ENCODE results near the gene ZBTB7C. TPM values are rescaled to one million over a fixed set of nuclear protein-coding genes. Genes with fewer than 3 reads are reported as not detected.

Gene ZBTB7C
- total and polyA plus RNA-seq, 10 of the 15 experiments (the other 5 are each of a cell fraction or from before 2014, with no cell fraction given): under 0.01 to 0.08 (median 0.01) TPM; not detected in 7

DNA sequence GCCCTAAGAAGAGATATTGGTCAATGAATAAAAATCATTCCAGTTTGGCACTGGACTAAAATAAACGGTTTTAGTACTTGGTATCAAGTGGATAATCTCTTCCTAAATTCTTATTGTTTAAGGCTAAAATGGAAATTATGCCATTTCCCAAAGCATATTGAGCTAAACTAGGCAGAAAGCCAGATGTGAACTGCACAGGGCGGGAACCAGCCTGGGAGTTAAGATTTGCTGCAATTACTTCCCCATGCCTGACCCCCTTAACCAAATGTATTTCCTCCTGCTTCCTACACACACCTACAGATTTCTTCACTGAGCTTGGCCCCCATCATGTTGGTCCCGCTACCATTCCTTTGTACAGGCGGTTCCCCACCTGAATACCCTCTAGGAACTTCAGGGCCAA, 12.2 kb downstream of the ZBTB7C start:
- TF ChIP-seq JUND (IDR thresholded peaks at IDR 0.05; ENCODE audit: low read depth, low read length) (no peak), EZH2 (IDR thresholded peaks at IDR 0.05; ENCODE audit: borderline replicate concordance, control insufficient read depth, low read depth, low read length) (no peak), RB1 (IDR thresholded peaks at IDR 0.05; ENCODE audit: borderline replicate concordance) (no peak), BACH1 (IDR thresholded peaks at IDR 0.05; ENCODE audit: borderline replicate concordance) (no peak), NR2C1 (IDR thresholded peaks at IDR 0.05) (no peak), ZNF217 (IDR thresholded peaks at IDR 0.05) (no peak)
- TF ChIP-seq, protein P1, sequence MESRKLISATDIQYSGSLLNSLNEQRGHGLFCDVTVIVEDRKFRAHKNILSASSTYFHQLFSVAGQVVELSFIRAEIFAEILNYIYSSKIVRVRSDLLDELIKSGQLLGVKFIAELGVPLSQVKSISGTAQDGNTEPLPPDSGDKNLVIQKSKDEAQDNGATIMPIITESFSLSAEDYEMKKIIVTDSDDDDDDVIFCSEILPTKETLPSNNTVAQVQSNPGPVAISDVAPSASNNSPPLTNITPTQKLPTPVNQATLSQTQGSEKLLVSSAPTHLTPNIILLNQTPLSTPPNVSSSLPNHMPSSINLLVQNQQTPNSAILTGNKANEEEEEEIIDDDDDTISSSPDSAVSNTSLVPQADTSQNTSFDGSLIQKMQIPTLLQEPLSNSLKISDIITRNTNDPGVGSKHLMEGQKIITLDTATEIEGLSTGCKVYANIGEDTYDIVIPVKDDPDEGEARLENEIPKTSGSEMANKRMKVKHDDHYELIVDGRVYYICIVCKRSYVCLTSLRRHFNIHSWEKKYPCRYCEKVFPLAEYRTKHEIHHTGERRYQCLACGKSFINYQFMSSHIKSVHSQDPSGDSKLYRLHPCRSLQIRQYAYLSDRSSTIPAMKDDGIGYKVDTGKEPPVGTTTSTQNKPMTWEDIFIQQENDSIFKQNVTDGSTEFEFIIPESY (IDR thresholded peaks at IDR 0.05): no peak
- TF ChIP-seq, protein P2, sequence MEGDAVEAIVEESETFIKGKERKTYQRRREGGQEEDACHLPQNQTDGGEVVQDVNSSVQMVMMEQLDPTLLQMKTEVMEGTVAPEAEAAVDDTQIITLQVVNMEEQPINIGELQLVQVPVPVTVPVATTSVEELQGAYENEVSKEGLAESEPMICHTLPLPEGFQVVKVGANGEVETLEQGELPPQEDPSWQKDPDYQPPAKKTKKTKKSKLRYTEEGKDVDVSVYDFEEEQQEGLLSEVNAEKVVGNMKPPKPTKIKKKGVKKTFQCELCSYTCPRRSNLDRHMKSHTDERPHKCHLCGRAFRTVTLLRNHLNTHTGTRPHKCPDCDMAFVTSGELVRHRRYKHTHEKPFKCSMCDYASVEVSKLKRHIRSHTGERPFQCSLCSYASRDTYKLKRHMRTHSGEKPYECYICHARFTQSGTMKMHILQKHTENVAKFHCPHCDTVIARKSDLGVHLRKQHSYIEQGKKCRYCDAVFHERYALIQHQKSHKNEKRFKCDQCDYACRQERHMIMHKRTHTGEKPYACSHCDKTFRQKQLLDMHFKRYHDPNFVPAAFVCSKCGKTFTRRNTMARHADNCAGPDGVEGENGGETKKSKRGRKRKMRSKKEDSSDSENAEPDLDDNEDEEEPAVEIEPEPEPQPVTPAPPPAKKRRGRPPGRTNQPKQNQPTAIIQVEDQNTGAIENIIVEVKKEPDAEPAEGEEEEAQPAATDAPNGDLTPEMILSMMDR (IDR thresholded peaks at IDR 0.05 in 2 of 3, conservative IDR thresholded peaks at IDR 0.05 in 1 of 3; ENCODE audit: control insufficient read depth in 2 of 3, extremely low read depth in 1 of 3, insufficient read depth in 1 of 3, low read depth in 3 of 3, low read length in 3 of 3): no peak
- TF ChIP-seq, protein P3, sequence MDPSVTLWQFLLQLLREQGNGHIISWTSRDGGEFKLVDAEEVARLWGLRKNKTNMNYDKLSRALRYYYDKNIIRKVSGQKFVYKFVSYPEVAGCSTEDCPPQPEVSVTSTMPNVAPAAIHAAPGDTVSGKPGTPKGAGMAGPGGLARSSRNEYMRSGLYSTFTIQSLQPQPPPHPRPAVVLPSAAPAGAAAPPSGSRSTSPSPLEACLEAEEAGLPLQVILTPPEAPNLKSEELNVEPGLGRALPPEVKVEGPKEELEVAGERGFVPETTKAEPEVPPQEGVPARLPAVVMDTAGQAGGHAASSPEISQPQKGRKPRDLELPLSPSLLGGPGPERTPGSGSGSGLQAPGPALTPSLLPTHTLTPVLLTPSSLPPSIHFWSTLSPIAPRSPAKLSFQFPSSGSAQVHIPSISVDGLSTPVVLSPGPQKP (IDR thresholded peaks at IDR 0.05; ENCODE audit: low read depth, low read length): no peak
- TF ChIP-seq, protein P4, sequence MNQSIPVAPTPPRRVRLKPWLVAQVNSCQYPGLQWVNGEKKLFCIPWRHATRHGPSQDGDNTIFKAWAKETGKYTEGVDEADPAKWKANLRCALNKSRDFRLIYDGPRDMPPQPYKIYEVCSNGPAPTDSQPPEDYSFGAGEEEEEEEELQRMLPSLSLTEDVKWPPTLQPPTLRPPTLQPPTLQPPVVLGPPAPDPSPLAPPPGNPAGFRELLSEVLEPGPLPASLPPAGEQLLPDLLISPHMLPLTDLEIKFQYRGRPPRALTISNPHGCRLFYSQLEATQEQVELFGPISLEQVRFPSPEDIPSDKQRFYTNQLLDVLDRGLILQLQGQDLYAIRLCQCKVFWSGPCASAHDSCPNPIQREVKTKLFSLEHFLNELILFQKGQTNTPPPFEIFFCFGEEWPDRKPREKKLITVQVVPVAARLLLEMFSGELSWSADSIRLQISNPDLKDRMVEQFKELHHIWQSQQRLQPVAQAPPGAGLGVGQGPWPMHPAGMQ (IDR thresholded peaks at IDR 0.05; ENCODE audit: borderline replicate concordance): no peak
- TF ChIP-seq, protein P5, sequence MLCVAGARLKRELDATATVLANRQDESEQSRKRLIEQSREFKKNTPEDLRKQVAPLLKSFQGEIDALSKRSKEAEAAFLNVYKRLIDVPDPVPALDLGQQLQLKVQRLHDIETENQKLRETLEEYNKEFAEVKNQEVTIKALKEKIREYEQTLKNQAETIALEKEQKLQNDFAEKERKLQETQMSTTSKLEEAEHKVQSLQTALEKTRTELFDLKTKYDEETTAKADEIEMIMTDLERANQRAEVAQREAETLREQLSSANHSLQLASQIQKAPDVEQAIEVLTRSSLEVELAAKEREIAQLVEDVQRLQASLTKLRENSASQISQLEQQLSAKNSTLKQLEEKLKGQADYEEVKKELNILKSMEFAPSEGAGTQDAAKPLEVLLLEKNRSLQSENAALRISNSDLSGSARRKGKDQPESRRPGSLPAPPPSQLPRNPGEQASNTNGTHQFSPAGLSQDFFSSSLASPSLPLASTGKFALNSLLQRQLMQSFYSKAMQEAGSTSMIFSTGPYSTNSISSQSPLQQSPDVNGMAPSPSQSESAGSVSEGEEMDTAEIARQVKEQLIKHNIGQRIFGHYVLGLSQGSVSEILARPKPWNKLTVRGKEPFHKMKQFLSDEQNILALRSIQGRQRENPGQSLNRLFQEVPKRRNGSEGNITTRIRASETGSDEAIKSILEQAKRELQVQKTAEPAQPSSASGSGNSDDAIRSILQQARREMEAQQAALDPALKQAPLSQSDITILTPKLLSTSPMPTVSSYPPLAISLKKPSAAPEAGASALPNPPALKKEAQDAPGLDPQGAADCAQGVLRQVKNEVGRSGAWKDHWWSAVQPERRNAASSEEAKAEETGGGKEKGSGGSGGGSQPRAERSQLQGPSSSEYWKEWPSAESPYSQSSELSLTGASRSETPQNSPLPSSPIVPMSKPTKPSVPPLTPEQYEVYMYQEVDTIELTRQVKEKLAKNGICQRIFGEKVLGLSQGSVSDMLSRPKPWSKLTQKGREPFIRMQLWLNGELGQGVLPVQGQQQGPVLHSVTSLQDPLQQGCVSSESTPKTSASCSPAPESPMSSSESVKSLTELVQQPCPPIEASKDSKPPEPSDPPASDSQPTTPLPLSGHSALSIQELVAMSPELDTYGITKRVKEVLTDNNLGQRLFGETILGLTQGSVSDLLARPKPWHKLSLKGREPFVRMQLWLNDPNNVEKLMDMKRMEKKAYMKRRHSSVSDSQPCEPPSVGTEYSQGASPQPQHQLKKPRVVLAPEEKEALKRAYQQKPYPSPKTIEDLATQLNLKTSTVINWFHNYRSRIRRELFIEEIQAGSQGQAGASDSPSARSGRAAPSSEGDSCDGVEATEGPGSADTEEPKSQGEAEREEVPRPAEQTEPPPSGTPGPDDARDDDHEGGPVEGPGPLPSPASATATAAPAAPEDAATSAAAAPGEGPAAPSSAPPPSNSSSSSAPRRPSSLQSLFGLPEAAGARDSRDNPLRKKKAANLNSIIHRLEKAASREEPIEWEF (IDR thresholded peaks at IDR 0.05; ENCODE audit: insufficient replicate concordance, low read depth, low read length): no peak
- no peaks in the 10 kb centered on the region for H3K9me3 ChIP-seq (replicated peaks; ENCODE audit: control insufficient read depth, insufficient read depth, low read length)
- no peak overlapping the region for H3K4me3 ChIP-seq
- H4K20me1 ChIP-seq (ENCODE audit: control insufficient read depth, insufficient read depth): no peaks in the 10 kb centered on the region
- H3K4me2 ChIP-seq (ENCODE audit: control insufficient read depth, insufficient read depth): no peak overlapping the region
- peaks cover 2 to 3% of the 10 kb centered on the region in 2 experiments; a peak in 2 of 4 replicates for H3K27me3 ChIP-seq (replicated peaks in 1 of 2; ENCODE audit: control insufficient read depth in 2 of 2, insufficient read depth in 2 of 2, low read length in 1 of 2)
- 31% methylated on average over 4 of the region's 4 CpGs for WGBS (ENCODE audit: insufficient coverage, insufficient replicate concordance, low lambda C conversion rate, missing lambda C conversion rate)
- DNase-seq (ENCODE audit: low read depth, low spot score) (no peak), ATAC-seq (no peak), FAIRE-seq (no peak)
- BruUV-seq (replicated peaks): no TSS peak
- no peaks in the 10 kb centered on the region for H3K79me2 ChIP-seq (ENCODE audit: control insufficient read depth, insufficient read depth, low read length)
- intact Hi-C loops (cut with micrococcal nuclease; ENCODE audit: unreplicated experiment): no loop called here
- ChIA-PET CTCF (interaction anchor here (1.0 kb wide), 1 partner anchor 15 kb away, joined by 3 read pairs; no protein-coding TSS in a partner anchor), RAD21 (ENCODE audit: unreplicated experiment) (no interaction called here), POLR2A (no interaction called here), SMC1A (ENCODE audit: uncharacterized antibody, unreplicated experiment) (no interaction called here)
- no peak overlapping the region for H3K9ac ChIP-seq (ENCODE audit: control insufficient read depth, insufficient read depth, low read length)
- H3K27ac ChIP-seq (ENCODE audit: control insufficient read depth, insufficient read depth): no peak overlapping the region
- in situ Hi-C loops (cut with MboI): no loop called here
- no peaks in the 10 kb centered on the region for H3K36me3 ChIP-seq (ENCODE audit: control insufficient read depth in 2 of 2, insufficient read depth in 2 of 2, low read length in 1 of 2)
- H2AFZ ChIP-seq (ENCODE audit: control insufficient read depth, low read depth, low read length): no peak overlapping the region
- no peaks in the 10 kb centered on the region for H3K4me1 ChIP-seq (ENCODE audit: control insufficient read depth, insufficient read depth, low read length)

All from GM12878 (cell line).